Neuronal stem cell (in vitro differentiated cells): ENCODE measurements around the gene FRMD8.

ENCODE experiments used
- DNase-seq: peaks from one replicate; pipeline ENCODE4 v3.0.0-alpha.2; 2013; ENCODE audit warnings: low spot score
- H2AFZ ChIP-seq: one replicate; pipeline ENCODE4 v1.6.1; 2013; ENCODE audit warnings: mild to moderate bottlenecking, low read length, inconsistent platforms
- H2AK5ac ChIP-seq: 2 replicates; pipeline ENCODE4 v1.6.1; 2013; ENCODE audit warnings: low read depth, mild to moderate bottlenecking, inconsistent platforms, low read length, moderate library complexity, mixed read lengths
- H2BK120ac ChIP-seq: 2 replicates; pipeline ENCODE4 v1.6.1; 2013; ENCODE audit warnings: low read depth, mild to moderate bottlenecking, inconsistent platforms, low read length, moderate library complexity, mixed read lengths
- H2BK12ac ChIP-seq: one replicate; pipeline ENCODE4 v1.6.1; 2013; ENCODE audit warnings: low read length, inconsistent platforms
- H2BK15ac ChIP-seq: 2 replicates; pipeline ENCODE4 v1.6.1; 2013; ENCODE audit warnings: mild to moderate bottlenecking, low read length, inconsistent platforms, mixed read lengths
- H2BK5ac ChIP-seq: one replicate; pipeline ENCODE4 v1.6.1; 2013; ENCODE audit warnings: inconsistent platforms, mild to moderate bottlenecking, low read length, moderate library complexity
- H3K14ac ChIP-seq: one replicate; pipeline ENCODE4 v1.6.1; 2013; ENCODE audit warnings: low read length, inconsistent platforms
- H3K18ac ChIP-seq: 2 replicates; pipeline ENCODE4 v1.6.1; 2013; ENCODE audit warnings: low read length, inconsistent platforms
- H3K23ac ChIP-seq: 2 replicates; pipeline ENCODE4 v1.6.1; 2013; ENCODE audit warnings: low read depth, mild to moderate bottlenecking, mixed read lengths, low read length, inconsistent platforms; ENCODE audit not compliant: poor library complexity
- H3K27ac ChIP-seq: replicated peaks from 3 replicates; pipeline ENCODE4 v1.5.1; 2013; ENCODE audit warnings: low read length, inconsistent platforms
- H3K27me3 ChIP-seq, 3 experiments: 2 replicates each; pipeline ENCODE4 v1.6.1; 2013; ENCODE audit warnings: low read length in 3 of 3, mild to moderate bottlenecking in 2 of 3, inconsistent platforms in 1 of 3, low read depth in 1 of 3, mixed read lengths in 1 of 3, moderate library complexity in 1 of 3; ENCODE audit not compliant: control insufficient read depth in 3 of 3, insufficient read depth in 3 of 3
- H3K36me3 ChIP-seq, 2 donors: replicated peaks in 1 of 2; 2 replicates each; pipeline ENCODE4 v1.6.1; 2013; ENCODE audit warnings: low read length in 2 of 2; ENCODE audit not compliant: control insufficient read depth in 2 of 2, insufficient read depth in 2 of 2
- H3K4ac ChIP-seq: 2 replicates; pipeline ENCODE4 v1.6.1; 2013; ENCODE audit warnings: inconsistent platforms, mild to moderate bottlenecking, low read length, moderate library complexity
- H3K4me1 ChIP-seq, 2 donors: 1 replicate in 1 of 2; 2 replicates in 1 of 2; pipeline ENCODE4 v1.6.1; 2013; ENCODE audit warnings: low read length in 2 of 2, low read depth in 1 of 2; ENCODE audit not compliant: control insufficient read depth in 2 of 2, insufficient read depth in 1 of 2
- H3K4me2 ChIP-seq: one replicate; pipeline ENCODE4 v1.6.1; 2013; ENCODE audit warnings: mild to moderate bottlenecking, low read length, inconsistent platforms; ENCODE audit not compliant: insufficient read depth, poor library complexity, severe bottlenecking
- H3K4me3 ChIP-seq, 2 donors: 2 replicates each; pipeline ENCODE4 v1.5.1; 2013; ENCODE audit warnings: low read length in 2 of 2, mild to moderate bottlenecking in 2 of 2, inconsistent platforms in 1 of 2, moderate library complexity in 1 of 2
- H3K79me1 ChIP-seq: one replicate; pipeline ENCODE4 v1.6.1; 2013; ENCODE audit warnings: low read depth, mild to moderate bottlenecking, inconsistent platforms, low read length, moderate library complexity
- H3K9ac ChIP-seq: one replicate; pipeline ENCODE4 v1.6.1; 2013; ENCODE audit warnings: mild to moderate bottlenecking, low read depth, low read length, inconsistent platforms; ENCODE audit not compliant: poor library complexity
- H3K9me3 ChIP-seq, 2 donors: replicated peaks in 1 of 2; 2 replicates each; pipeline versions ENCODE3 to v1.6.1; 2013; ENCODE audit warnings: low read length in 2 of 2, mild to moderate bottlenecking in 2 of 2, inconsistent platforms in 1 of 2, low read depth in 1 of 2, mixed read lengths in 1 of 2, moderate library complexity in 1 of 2; ENCODE audit not compliant: control insufficient read depth in 2 of 2, insufficient read depth in 1 of 2
- H4K8ac ChIP-seq: one replicate; pipeline ENCODE4 v1.6.1; 2013; ENCODE audit warnings: low read depth, mild to moderate bottlenecking, inconsistent platforms, low read length, moderate library complexity
- H4K91ac ChIP-seq: one replicate; pipeline ENCODE4 v1.6.1; 2013; ENCODE audit warnings: low read length, low read depth, mild to moderate bottlenecking, inconsistent platforms; ENCODE audit not compliant: poor library complexity
- WGBS, 2 donors: extraction: QIAGEN DNeasy Blood & Tissue Kit; methylation state at CpG; one replicate each; pipeline ENCODE4 v1.1.7; 2013; ENCODE audit warnings: missing lambda C conversion rate in 2 of 2, mixed read lengths in 1 of 2; ENCODE audit not compliant: insufficient read length in 2 of 2, insufficient replicate concordance in 1 of 2; ENCODE audit errors: extremely low coverage in 2 of 2; 5-methylcytosine and 5-hydroxymethylcytosine counted together

Gene FRMD8

DNA sequence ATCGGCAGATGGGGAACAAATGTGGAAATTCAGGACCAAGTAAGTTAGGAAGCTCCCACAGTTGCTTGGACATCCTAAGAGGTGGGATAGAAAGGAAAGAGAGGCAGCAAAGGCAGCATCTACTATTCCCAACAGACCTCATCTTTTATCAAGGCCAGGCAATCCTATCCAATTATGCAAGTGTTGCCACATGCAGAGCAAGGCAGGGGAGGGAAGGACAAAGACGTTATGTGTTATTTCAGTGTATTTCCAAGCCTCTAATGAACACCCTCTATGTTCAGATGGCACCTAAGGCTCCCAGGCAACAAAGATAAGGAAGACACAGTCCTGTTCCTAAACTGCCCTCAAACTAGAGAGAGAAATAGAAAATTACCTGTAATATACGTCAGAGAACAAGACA is 22.7 kb upstream of the FRMD8 start:
- Histone ChIP-seq H3K79me1 (no peaks in the 10 kb centered on the region), H3K14ac (no peak overlapping the region), H3K9ac (no peak overlapping the region), H3K4me2 (no peak overlapping the region), H3K4me3 (no peak overlapping the region), H2BK12ac (no peak overlapping the region), H2AK5ac (no peak overlapping the region), H2BK120ac (no peak overlapping the region), H3K4ac (no peak overlapping the region), H3K27me3 (no peaks in the 10 kb centered on the region), H2BK5ac (no peak overlapping the region), H3K4me1 (peaks cover 6% of the 10 kb centered on the region in 2 donors), H4K8ac (no peak overlapping the region), H4K91ac (no peak overlapping the region), H3K23ac (no peak overlapping the region), H2BK15ac (no peak overlapping the region), H3K27ac (no peak overlapping the region), H2AFZ (no peak overlapping the region), H3K36me3 (no peaks in the 10 kb centered on the region), H3K18ac (no peak overlapping the region), H3K9me3 (no peaks in the 10 kb centered on the region)
- DNase-seq = no peak
- no CpG with 5 or more reads among the region's 3 CpGs for WGBS, 2 donors

DNA sequence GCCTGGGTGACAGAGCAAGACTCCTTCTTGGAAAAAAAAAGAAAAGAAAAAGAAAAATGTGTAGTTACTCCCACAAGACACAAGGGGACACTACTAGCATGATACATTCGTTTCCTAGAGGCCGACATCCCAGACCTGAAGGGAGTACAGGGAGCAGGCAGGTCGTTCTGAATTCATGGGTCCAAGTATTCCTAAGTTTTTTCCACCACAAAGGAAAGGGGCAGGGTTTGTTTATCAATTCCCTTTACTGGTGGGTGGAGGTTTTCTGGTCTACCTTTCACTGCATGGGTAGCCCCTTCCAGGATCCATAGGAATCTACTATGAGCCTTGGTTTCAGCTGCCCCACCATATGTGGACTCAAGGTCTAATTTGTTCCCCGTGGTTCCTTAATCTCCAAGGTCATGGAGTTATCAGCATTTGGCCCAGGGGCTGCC is 20.1 kb upstream of the FRMD8 start:
- Histone ChIP-seq H3K4me2 (no peak overlapping the region), H3K4me1 (no peaks in the 10 kb centered on the region), H3K18ac (no peak overlapping the region), H3K9ac (no peak overlapping the region), H3K4me3 (no peak overlapping the region), H2BK5ac (no peak overlapping the region), H2BK12ac (no peak overlapping the region), H2AK5ac (no peak overlapping the region), H3K23ac (no peak overlapping the region), H3K14ac (no peak overlapping the region), H2BK15ac (no peak overlapping the region), H3K79me1 (no peaks in the 10 kb centered on the region), H4K8ac (no peak overlapping the region), H3K27me3 (peaks cover 0 to 3% (median 0%) of the 10 kb centered on the region in 3 experiments), H4K91ac (no peak overlapping the region), H3K36me3 (no peaks in the 10 kb centered on the region), H3K27ac (no peak overlapping the region), H3K4ac (no peak overlapping the region), H3K9me3 (no peaks in the 10 kb centered on the region), H2AFZ (peak overlapping the region; percentile 60), H2BK120ac (no peak overlapping the region)
- no CpG with 5 or more reads among the region's 4 CpGs for WGBS, 2 donors
- peak; percentile 61 for DNase-seq

DNA sequence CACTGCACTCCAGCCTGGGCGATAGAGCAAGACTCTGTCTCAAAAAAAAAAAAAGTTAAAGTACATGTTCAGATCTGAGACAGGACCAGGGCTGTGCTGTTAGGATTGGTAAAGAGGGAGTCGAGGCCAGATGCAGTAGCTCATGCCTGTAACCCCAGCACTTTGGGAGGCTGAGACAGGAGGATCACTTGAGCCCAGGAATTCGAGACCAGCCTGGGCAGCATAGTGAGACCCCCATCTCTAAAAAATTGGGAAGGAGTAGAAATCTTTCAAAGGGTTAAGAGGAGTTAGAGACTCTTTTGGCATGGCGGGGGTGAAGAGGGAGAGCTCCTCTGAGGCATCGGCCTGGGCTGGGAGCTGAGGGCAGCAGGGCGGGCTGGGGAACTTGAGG is 15.8 kb upstream of the FRMD8 start:
- Histone ChIP-seq H3K27me3 (peaks cover 0 to 15% (median 0%) of the 10 kb centered on the region in 3 experiments), H4K8ac (no peak overlapping the region), H3K9me3 (peaks cover 0 to 2% of the 10 kb centered on the region in 2 donors), H2AK5ac (no peak overlapping the region), H3K23ac (no peak overlapping the region), H2BK5ac (no peak overlapping the region), H3K9ac (no peak overlapping the region), H3K79me1 (no peaks in the 10 kb centered on the region), H3K4me2 (no peak overlapping the region), H3K4me1 (no peaks in the 10 kb centered on the region), H3K27ac (no peak overlapping the region), H2BK12ac (no peak overlapping the region), H2BK15ac (no peak overlapping the region), H3K18ac (no peak overlapping the region), H3K4ac (no peak overlapping the region), H3K36me3 (no peaks in the 10 kb centered on the region), H3K4me3 (no peak overlapping the region), H2AFZ (no peak overlapping the region), H4K91ac (no peak overlapping the region), H2BK120ac (no peak overlapping the region), H3K14ac (no peak overlapping the region)
- no CpG with 5 or more reads among the region's 6 CpGs for WGBS, 2 donors
- DNase-seq = no peak

DNA sequence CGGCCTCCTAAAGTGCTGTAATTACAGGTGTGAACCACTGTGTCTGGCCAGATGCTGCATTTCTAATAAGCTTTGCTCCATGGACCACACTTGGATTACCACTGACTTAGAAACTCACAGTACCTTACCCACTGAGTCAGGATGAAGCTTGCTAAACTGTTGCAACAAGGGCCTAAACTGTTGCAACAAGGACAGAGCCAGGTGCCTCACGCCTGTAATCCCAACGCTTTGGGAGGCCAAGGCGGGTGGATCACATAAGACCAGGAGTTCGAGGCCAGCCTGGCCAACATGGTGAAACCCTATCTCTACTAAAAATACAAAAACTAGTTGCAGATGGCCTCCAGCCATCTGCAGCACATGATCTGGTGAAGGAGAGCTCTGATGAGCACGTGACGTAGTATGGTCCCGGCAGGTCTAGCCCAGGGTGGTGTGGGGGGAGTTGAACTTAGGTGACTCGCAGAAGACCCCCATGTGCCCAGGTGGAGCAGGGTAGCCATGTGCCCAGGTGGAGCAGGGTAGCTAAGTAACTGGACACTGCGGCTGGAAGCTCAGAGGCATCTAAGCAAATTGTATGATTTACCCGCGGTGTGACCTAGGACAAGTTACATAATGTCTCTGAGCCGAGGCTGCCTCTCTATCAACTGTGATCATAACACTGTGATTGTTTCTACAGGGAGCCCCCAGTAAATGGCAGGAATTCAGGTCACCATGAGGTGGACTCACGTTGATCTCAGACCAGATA is 12.4 kb upstream of the FRMD8 start:
- Histone ChIP-seq H3K23ac (no peak overlapping the region), H3K4me1 (no peaks in the 10 kb centered on the region), H3K18ac (no peak overlapping the region), H3K14ac (peak overlapping the region; percentile 17), H4K91ac (no peak overlapping the region), H3K4ac (no peak overlapping the region), H2BK120ac (no peak overlapping the region), H2BK12ac (no peak overlapping the region), H2BK15ac (no peak overlapping the region), H3K4me2 (no peak overlapping the region), H3K27ac (no peak overlapping the region), H3K27me3 (peaks cover 0 to 21% (median 0%) of the 10 kb centered on the region in 3 experiments), H2AFZ (no peak overlapping the region), H2AK5ac (peak overlapping the region; percentile 53), H2BK5ac (no peak overlapping the region), H3K9ac (no peak overlapping the region), H4K8ac (no peak overlapping the region), H3K36me3 (no peaks in the 10 kb centered on the region), H3K79me1 (no peaks in the 10 kb centered on the region), H3K9me3 (peaks cover 0 to 2% of the 10 kb centered on the region in 2 donors), H3K4me3 (no peak overlapping the region)
- DNase-seq = no peak
- WGBS, 2 donors = no CpG with 5 or more reads among the region's 14 CpGs
